HG02884 (cell line): ENCODE results near the gene MRPL4.
"Not testable (repeated sequence)": the region's sequence is repeated elsewhere in the genome, so short reads cannot be mapped to it uniquely, and the experiment has no call there.

ENCODE experiments used
- ATAC-seq: cut with Tn5 transposase; IDR thresholded peaks from one replicate; pipeline ENCODE4 v1.9.1; 2021; ENCODE audit warnings: mild to moderate bottlenecking, moderate library complexity; ENCODE audit not compliant: unreplicated experiment

MRPL4 gene

DNA sequence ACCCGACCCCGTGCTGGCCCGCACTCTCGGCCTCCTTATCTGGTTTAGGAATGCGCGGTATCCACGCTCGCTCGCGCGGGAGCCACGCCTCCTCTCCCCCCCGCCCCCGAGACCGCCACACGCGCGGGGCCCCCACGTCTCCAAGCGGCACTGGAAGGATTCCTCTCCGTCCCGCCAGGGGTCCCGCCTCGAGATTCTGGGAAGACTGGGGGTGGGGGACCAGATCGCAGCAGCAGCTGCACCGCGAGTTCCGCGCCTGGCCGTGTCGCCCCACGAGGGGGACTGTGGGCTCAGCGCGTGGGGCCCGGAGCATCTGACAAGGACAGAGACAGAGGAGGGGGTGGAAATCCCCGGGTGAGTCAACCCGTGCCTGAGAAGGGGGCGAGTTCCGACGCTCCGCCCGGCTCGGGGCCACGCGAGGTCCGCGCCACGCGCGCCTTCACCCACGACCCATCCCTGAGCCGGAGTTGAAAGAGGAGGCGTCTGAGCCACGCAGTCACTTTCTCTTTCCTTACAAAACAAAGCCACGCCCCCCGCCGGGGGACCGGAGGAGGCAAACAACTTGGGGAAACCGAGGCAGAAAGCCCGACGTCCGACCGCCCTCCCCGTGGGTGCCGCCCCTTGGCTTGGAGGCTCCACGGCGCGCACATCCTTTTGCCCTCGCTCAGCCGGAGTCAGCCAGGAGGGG, 21.7 kb upstream of the MRPL4 start:
- ATAC-seq: no peak

DNA sequence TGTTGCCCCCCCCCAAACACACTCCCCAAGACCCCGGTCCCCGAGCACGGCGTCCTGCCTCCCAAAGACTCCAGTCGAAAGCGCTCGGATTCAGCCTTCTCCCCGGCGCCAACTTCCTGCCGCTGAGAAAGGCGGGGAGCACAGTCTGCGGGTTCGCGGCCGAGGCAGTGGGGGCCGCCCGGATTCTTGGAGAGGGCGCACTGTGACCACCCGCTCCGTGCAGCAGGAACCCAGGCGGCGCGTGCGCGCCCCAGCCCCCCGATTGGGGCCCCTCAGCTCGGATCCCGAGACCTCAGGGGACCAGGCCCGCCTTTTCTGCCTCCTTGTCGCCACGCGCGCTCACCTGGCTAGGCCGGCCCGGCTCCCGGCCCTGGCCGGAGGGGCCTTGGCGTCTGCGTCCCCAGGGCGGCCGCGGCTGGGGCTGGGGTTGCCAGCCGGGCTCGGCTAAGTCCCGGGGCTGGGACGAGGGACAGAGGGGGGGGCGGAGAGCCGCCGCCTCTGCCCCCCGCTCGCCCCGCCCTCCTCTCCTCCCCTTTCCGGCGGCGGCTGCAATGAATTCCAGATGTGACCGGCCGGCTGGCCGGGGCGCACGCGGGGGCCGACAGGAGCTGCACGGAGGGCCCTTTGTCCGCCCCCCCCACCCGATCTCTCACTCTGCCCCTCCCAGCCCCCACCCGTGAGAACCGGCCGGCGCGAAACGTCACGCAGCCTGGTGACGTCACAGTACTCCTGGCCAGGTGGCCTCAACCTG, 21.0 kb upstream of the MRPL4 start, which contains the start of gene S1PR2:
Gene S1PR2, minus strand, starts transcription at position 471 of the 751 bp plus-strand sequence. CDS start 6,426 bp downstream, outside the sequence.
- no peak for ATAC-seq

GRCh38 chr19:10231612-10232228, 20.3 kb upstream of the MRPL4 start:
- no peak for ATAC-seq

- no peak for ATAC-seq
These were observed 18.1 kb upstream of the MRPL4 start for GRCh38 chr19:10233946-10234345.

DNA sequence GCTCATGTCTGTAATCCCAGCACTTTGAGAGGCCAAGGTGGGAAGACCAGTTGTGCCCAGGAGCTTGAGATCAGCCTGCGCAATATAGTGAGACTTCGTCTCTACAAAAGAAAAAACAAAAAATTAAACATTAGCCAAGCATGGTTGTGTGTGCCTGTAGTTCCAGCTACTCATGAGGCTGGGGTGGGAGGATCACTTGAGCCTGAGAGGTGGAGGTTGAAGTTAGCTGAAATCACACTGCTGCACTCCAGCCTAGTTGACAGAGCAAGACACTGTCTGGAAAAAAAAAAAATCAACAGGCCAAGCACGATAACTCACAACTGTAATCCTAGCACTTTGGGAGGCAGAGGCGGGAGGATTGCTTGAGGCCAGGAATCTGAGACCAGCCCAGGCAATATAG, 17.0 kb upstream of the MRPL4 start:
- ATAC-seq: no peak

DNA sequence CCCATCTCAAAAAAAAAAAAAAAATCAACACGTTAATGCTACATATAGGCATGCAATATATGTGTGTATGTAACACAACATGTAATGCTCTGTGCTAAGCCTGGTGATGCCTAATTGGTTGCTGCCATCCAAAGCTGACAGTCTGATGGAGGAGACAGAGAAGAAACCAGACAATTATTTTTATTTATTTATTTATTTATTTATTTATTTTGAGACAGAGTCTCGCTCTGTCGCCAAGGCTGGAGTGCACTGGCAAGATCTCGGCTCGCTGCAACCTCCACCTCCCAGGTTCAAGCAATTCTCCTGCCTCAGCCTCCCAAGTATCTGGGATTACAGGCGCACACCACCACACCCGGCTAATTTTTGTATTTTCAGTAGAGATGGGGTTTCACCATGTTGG, 16.6 kb upstream of the MRPL4 start:
- not testable (repeated sequence) for ATAC-seq

DNA sequence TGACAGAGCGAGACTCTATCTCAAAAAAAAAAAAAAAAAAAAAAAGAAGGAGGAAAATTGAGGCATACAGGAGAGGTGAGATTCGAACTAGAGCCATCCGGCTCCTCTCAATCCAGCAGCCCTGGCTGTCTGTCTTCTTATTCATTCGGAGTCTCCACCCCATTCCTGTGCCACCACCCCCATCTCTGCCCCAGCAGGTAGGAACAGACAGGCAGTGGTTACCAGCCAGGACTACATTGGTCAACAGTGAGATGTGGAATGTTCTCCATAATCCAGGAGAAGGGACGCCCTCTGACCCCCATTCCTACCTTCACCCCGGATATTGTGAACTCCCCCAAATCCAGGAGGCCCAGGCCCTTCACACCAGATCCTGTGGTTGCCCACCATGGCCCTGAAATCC, 14.3 kb upstream of the MRPL4 start:
- no peak for ATAC-seq

GRCh38 chr19:10238172-10238783, 13.7 kb upstream of the MRPL4 start:
- no peak for ATAC-seq

GRCh38 chr19:10241826-10242449, 10.1 kb upstream of the MRPL4 start:
- not testable (repeated sequence) for ATAC-seq

DNA sequence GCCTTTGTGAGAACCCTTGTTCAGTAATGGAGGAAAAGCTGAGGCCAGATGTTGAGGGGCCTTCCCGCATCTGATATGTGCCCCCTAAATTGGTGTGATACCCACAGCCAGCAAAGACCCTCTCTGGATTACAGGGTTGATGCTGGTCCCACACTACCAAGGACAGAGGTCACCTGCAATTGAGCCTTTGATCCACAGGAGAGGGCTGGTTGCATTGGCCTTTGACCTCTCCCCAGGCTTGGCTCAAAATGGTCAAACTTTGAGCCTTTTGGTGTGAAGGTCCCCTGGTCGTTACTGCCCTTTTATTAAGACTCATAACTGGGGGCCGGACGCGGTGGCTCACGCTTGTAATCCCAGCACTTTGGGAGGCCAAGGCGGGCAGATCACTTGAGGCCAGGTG, 8.4 kb upstream of the MRPL4 start:
- no peak for ATAC-seq

DNA sequence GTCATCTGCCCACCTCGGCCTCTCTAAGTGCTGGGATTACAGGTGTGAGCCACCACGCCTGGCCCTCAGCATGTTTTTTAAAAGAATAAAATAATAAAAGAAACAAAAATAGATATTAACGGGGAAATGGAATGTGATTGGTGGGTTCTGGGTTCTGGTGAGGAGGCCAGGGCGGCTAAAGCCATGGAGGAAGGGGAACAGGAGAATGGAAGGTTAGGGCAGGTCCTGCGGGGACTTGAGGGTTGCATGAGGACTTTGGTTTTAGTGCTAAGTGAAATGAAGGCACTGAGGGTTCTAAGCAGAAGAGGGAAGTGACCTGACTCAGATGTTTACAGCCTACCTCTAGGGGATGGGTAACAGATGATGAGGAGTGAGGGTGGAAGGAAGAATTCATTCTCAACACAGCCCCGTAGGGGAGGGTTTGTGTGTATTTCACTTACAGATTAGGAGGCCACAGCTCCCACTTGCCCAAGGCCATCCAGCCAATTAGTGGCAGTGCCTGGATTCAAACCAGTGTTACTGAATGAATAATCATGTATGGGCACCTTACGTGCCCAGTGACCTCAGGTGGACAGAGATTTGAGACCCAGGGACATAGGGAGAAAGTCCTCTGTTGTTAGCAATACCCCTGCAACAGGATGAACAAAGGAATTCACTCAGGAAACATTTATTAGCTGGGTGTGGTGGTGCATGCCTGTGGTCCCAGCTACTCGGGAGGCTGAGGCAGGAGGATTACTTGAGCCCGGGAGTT, 6.7 kb upstream of the MRPL4 start:
- ATAC-seq: no peak

GRCh38 chr19:10246511-10246910, 5.5 kb upstream of the MRPL4 start:
- ATAC-seq: no peak

- ATAC-seq: no peak
These were observed 693 bp downstream of the MRPL4 start for GRCh38 chr19:10252707-10253106.

DNA sequence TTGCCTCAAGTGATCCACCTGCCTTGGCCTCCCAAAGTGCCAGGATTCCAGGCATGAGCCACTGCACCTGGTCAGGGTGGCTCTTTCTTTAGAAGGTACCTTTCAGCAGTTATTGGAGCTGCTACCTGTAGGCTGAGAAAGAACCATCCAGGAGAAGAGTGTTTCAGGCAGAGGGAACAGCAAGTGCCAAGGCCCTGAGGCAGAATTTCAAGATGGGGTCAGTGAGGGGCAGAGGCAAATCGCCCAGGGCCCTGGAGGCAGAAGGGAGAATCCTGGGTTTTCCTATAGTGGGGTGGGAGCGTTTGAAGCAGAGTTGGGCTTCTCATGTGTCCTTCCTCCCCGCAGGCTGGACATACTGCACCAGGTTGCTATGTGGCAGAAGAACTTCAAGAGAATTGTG, 2.2 kb downstream of the MRPL4 start:
- no peak for ATAC-seq

DNA sequence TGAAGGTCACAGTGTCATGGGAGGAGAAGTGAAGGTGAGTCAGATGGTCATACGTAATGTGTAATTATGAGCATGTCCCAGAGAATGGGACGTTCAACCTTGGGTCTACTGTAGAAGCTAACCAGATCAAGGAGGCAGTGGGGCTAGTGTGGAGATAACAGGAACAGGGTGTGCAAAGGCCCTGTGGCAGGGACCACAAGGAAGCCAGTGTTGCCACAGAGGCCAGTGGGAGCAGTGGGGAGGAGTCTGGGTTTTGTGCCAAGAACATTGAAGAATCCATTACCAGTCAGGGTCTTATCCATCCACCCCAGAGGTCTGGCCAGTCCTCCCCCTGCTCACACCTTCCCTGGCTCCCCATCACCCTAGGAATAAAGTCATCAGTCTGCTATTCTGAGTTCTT, 3.3 kb downstream of the MRPL4 start:
- no peak for ATAC-seq

DNA sequence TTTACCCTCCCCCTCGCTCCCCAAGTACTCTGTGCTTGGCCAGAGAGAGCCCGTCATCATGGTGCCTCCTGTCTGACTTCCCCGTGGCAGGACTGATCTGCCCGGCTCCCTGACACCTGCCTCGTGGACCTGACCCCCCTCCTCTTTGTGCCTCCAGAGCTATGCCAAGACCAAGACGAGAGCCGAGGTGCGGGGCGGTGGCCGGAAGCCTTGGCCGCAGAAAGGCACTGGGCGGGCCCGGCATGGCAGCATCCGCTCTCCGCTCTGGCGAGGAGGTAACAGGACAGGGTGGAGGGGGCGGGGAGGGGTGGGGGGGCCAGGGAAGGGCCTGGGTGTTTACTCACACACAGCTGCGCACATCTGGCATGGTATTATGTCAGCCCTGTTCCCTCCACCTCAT, 4.5 kb downstream of the MRPL4 start:
- ATAC-seq: no peak

DNA sequence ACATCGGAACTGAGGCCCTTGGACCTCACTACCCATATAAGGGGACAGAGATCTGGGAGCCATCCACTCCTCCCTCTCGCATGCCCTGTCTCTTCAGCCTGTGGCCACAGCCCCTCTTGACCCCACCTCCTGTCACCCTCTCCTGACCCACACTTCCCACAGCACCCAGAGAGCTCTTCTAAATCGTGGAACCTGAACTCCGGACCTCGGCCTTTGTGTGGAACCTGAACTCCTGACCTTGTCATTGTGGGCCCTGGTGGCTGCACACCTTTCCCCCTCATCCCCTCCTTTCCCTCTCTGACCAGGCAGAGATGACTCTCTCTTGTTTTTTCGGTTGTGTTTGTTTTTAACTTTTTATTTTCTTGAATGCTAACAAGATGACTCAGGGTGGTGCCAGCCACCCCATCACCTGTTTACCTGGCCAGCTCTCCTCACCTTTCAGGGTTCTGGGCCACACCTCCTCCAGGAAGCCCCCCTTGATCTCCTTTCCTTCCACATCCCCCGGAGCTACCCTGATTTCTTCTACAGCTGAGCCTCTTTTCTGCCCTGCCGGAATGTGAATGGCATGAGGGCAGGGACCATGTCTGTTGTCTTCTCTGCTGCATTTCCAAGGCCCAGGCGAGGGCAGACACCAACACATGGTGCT, 5.1 kb downstream of the MRPL4 start:
- ATAC-seq: no peak

GRCh38 chr19:10258080-10258710, 6.2 kb downstream of the MRPL4 start:
- no peak for ATAC-seq

DNA sequence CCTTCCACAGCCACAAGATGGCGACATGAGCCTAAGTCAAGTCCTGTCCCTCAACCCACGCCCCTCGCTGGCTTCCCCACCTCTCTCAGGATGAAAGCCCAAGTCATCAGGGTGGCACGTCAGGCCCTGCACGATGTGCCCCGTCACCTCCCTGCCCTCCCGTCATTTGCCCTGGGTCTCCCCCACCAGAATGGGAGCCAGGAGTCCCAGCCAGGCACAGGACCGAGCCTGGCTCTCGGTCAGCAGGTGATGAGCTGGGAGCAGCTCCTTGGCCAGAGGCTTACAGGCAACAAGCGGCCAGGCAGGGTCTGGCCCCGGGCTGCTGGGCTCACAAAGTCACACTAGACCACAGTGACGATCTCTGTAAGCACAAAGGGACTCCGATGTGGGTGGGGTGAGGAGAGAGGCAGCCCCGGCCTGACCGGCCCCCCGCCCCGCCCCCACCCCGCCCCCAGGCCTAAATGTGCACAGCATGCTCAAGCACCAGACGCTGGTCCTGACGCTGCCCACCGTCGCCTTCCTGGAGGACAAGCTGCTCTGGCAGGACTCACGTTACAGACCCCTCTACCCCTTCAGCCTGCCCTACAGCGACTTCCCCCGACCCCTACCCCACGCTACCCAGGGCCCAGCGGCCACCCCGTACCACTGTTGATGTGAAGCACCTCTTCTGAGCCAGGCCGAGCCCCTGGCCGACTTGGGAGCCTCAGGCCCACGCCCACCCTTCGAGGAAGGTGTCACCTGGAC, 7.3 kb downstream of the MRPL4 start:
- ATAC-seq: no peak
